ENCODE measurements around the gene ACSM3.

ACSM3 gene

DNA sequence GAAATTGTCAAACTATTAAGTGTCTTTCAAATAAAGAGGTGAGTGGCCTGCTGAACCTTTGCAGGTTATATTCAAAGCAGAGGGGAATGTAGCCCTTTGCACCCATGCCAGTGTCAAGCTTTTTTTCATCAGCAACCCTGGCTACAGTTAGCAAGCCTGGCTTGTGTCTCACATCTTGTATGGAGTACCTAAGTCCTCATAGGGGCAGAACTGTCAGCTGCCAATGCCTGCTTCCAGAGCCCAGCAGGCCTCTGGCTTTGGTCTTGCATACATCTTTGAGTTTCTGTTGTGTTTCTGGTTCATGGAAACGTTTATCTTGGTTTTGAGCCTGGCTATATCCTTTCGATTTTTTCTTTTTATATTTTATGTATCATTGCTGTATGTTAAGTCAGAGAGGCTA is 69.3 kb downstream of the ACSM3 start:
- DNase-seq (ENCODE audit: low read depth) = no peak
- TF ChIP-seq, protein P1, sequence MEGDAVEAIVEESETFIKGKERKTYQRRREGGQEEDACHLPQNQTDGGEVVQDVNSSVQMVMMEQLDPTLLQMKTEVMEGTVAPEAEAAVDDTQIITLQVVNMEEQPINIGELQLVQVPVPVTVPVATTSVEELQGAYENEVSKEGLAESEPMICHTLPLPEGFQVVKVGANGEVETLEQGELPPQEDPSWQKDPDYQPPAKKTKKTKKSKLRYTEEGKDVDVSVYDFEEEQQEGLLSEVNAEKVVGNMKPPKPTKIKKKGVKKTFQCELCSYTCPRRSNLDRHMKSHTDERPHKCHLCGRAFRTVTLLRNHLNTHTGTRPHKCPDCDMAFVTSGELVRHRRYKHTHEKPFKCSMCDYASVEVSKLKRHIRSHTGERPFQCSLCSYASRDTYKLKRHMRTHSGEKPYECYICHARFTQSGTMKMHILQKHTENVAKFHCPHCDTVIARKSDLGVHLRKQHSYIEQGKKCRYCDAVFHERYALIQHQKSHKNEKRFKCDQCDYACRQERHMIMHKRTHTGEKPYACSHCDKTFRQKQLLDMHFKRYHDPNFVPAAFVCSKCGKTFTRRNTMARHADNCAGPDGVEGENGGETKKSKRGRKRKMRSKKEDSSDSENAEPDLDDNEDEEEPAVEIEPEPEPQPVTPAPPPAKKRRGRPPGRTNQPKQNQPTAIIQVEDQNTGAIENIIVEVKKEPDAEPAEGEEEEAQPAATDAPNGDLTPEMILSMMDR (IDR thresholded peaks at IDR 0.05; ENCODE audit: insufficient read depth, low read depth, low read length, missing control alignments) = no peak

GRCh38 chr16:20838240-20838639 is 74.4 kb downstream of the ACSM3 start:
- H3K4me3 ChIP-seq (ENCODE audit: low read depth, low read length) = no peak overlapping the region
- TF ChIP-seq, protein P1 (IDR thresholded peaks at IDR 0.05; ENCODE audit: insufficient read depth, low read depth, low read length, missing control alignments) = no peak
- peak; percentile 24 for DNase-seq (ENCODE audit: low read depth)

More for the DNA sequence above, 69.3 kb downstream of the ACSM3 start:
- H3K4me3 ChIP-seq (ENCODE audit: low read depth, low read length) = no peak overlapping the region

DNA sequence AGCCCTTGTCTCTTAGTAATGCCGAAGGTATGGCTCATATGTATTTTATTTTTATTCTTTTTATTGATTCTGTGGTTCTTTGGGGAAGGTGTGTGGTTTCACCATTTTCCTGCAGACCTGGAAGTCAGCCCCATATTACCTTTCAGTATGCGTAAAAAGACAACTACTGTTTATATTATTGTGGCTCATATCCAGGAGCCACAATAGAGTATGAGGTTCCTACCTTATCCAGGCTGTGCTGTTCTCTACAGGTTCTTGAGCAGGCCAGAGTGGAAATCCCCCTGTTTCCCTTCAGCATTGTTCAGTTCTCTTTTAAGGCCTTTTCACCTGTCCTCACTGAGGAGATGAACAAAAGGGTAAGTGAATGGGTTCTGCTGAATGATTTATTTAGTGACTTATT is 75.7 kb downstream of the ACSM3 start:
- DNase-seq (ENCODE audit: low read depth) = no peak
- no peak overlapping the region for H3K4me3 ChIP-seq (ENCODE audit: low read depth, low read length)
- TF ChIP-seq, protein P1 (IDR thresholded peaks at IDR 0.05; ENCODE audit: insufficient read depth, low read depth, low read length, missing control alignments) = no peak

GRCh38 chr16:20844054-20844453 is 80.2 kb downstream of the ACSM3 start:
- DNase-seq (ENCODE audit: low read depth) = no peak
- no peak overlapping the region for H3K4me3 ChIP-seq (ENCODE audit: low read depth, low read length)
- TF ChIP-seq, protein P1 (IDR thresholded peaks at IDR 0.05; ENCODE audit: insufficient read depth, low read depth, low read length, missing control alignments) = no peak

DNA sequence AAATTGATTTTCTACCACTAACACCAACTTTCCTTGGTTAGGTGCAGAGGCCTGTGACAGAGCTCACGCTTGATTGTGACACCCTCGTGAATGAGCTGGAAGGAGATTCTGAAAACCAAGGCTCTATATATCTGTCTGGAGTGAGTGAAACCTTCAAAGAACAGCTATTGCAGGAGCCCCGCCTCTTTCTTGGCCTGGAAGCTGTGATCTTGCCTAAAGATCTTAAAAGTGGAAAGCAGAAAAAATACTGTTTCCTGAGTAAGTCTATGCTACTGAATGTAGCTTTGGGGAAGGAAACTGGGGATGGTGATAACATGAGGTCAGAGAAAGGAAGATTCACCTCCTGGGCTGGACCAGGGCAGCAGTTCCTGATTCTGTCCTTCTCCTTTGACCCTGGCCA is 80.8 kb downstream of the ACSM3 start:
- no peak overlapping the region for H3K4me3 ChIP-seq (ENCODE audit: low read depth, low read length)
- no peak for DNase-seq (ENCODE audit: low read depth)
- TF ChIP-seq, protein P1 (IDR thresholded peaks at IDR 0.05; ENCODE audit: insufficient read depth, low read depth, low read length, missing control alignments) = no peak

DNA sequence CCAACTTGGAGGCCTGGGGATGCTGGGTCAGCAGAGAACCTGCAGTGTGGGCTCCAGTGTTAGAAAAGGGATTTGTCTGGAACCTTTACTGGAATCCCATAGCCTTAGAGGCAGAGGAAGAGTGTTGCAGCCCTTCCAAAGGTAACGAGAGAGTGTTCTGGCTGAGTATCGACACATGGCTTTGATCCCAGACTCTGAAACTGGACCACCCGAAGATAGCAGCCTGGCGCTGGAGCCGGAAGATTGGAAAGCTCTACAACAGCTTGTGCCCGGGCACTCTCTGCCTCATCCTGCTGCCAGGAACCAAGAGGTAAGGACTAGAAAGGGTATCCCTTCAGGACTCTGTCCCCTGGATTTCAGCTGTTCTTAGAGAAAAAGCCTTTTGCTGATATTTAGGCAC is 82.2 kb downstream of the ACSM3 start:
- no peak for DNase-seq (ENCODE audit: low read depth)
- TF ChIP-seq, protein P1 (IDR thresholded peaks at IDR 0.05; ENCODE audit: insufficient read depth, low read depth, low read length, missing control alignments) = no peak
- no peak overlapping the region for H3K4me3 ChIP-seq (ENCODE audit: low read depth, low read length)

DNA sequence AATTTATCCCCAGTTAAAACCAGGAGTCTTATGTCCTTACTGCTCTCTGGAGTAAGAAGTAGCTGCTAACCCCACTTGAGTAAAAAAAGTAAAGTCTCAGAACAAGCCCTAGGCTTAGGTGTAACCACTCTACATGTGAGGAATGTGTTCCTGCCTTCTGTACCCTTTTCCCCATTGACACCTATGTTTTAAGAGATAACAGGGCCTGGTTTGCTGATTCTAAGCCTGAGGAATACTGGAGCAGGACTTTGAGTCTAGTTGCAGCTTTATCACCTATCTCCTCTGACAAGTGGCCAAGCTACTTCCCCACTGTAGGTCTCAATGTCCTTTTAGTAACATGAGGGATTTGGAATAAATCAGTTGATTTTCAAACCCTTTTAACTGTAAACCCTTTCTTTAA is 82.7 kb downstream of the ACSM3 start:
- DNase-seq (ENCODE audit: low read depth) = no peak
- H3K4me3 ChIP-seq (ENCODE audit: low read depth, low read length) = no peak overlapping the region
- TF ChIP-seq, protein P1 (IDR thresholded peaks at IDR 0.05; ENCODE audit: insufficient read depth, low read depth, low read length, missing control alignments) = no peak

Data from GM12865 (cell line).